NCI-H146 treated with DMSO at 0.1 percent for 48 hours (cell line): ENCODE data around the gene ZFHX3.
"Not testable (repeated sequence)": the region's sequence is repeated elsewhere in the genome, so short reads cannot be mapped to it uniquely, and the experiment has no call there.

Experiments
- DNase-seq: peaks from one replicate; lab custom pipeline; 2025; ENCODE audit not compliant: unreplicated experiment; lab: John Stamatoyannopoulos, UW

Gene ZFHX3

GRCh38 chr16:73000020-73000906 lies 47.7 kb downstream of the ZFHX3 start:
- DNase-seq, result no peak

GRCh38 chr16:72999541-73000019 lies 48.3 kb downstream of the ZFHX3 start:
- DNase-seq, result no peak

- no peak for DNase-seq
Measured at GRCh38 chr16:72997141-72997542, 50.8 kb downstream of the ZFHX3 start.

GRCh38 chr16:72996291-72997062 lies 51.5 kb downstream of the ZFHX3 start:
- DNase-seq, result no peak

GRCh38 chr16:72995882-72996270 lies 52.1 kb downstream of the ZFHX3 start:
- not testable (repeated sequence) for DNase-seq

- DNase-seq, result no peak
Measured at GRCh38 chr16:72995151-72995881, 52.6 kb downstream of the ZFHX3 start.

- no peak for DNase-seq
Measured at GRCh38 chr16:72992142-72992601, 55.8 kb downstream of the ZFHX3 start.

- no peak for DNase-seq
Measured at GRCh38 chr16:72991644-72992043, 56.3 kb downstream of the ZFHX3 start.

- DNase-seq, result no peak
Measured at GRCh38 chr16:72991211-72991610, 56.7 kb downstream of the ZFHX3 start.

- no peak for DNase-seq
Measured at GRCh38 chr16:72990571-72990970, 57.4 kb downstream of the ZFHX3 start.

- DNase-seq, result no peak
Measured at GRCh38 chr16:72989579-72990551, 58.1 kb downstream of the ZFHX3 start.

GRCh38 chr16:72989203-72989578 lies 58.7 kb downstream of the ZFHX3 start:
- DNase-seq, result not testable (repeated sequence)

- DNase-seq, result no peak
Measured at GRCh38 chr16:72988569-72988968, 59.4 kb downstream of the ZFHX3 start.

- DNase-seq, result peak; percentile 46
Measured at GRCh38 chr16:72987480-72987901, 60.4 kb downstream of the ZFHX3 start.

GRCh38 chr16:72985995-72986394 lies 61.9 kb downstream of the ZFHX3 start:
- no peak for DNase-seq

GRCh38 chr16:72985148-72985941 lies 62.6 kb downstream of the ZFHX3 start:
- no peak for DNase-seq

GRCh38 chr16:72983728-72984350 lies 64.1 kb downstream of the ZFHX3 start:
- no peak for DNase-seq

- DNase-seq, result no peak
Measured at GRCh38 chr16:72983241-72983640, 64.7 kb downstream of the ZFHX3 start.

- no peak for DNase-seq
Measured at GRCh38 chr16:72979974-72980373, 68.0 kb downstream of the ZFHX3 start.
